Erythroblast (primary cell): ENCODE data around the gene LIG3.
"Not testable (repeated sequence)": the region's sequence is repeated elsewhere in the genome, so short reads cannot be mapped to it uniquely, and the experiment has no call there.

Experiments used
- DNase-seq, 2 experiments: peaks; one replicate each; lab custom pipeline; 2025; lab: John Stamatoyannopoulos, UW
- GATA1 ChIP-seq: IDR thresholded peaks from 2 replicates; pipeline ENCODE4 v1.6.1; 2011; ENCODE audit warnings: low read depth, mild to moderate bottlenecking, control low read depth, low read length, moderate library complexity
- POLR2A ChIP-seq: IDR thresholded peaks from 2 replicates; pipeline ENCODE4 v1.6.1; 2011; ENCODE audit warnings: mild to moderate bottlenecking, low read length

LIG3 gene

DNA sequence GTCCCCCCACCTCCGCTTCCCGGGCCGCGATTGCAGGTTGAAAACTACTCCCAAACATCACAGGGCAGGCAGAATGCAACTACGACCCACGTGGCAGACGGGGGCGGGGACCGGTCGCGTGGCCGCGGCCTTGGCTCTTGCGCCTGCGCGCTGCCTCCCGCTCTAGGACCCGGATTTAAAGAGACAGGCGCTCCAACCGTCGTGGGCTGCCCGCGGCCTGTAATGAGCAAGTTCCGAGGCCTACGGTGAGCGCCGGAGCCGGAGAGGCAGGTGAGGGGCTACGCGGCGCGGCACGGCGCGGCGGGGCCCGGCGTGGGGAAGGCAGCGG, at the start of gene LIG3:
TSS of gene LIG3 (plus strand) at position 160 of the 328 bp plus-strand sequence. CDS start 2,494 bp downstream, outside the sequence.
- DNase-seq: peak; percentile 93 to 95
- TF ChIP-seq POLR2A (peak; percentile 74), GATA1 (no peak)

DNA sequence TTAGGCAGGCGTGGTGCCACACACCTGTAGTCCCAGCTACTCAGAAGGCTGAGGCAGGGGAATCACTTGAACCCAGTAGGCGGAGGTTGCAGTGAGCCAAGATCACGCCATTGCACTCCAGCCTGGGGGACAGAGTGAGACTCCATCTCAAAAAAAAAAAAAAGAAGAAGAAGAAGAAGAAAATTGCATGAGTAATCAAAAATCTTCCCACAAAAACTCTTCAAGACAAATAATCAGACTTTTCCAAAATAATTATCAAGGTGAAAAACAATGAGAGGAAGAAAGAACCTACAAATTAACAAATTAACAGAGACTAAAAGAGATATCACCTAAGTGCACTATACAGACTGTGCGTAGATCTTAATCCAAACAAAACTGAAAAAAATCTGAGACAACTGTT, 29.5 kb upstream of the LIG3 start:
- DNase-seq: not testable (repeated sequence)

DNA sequence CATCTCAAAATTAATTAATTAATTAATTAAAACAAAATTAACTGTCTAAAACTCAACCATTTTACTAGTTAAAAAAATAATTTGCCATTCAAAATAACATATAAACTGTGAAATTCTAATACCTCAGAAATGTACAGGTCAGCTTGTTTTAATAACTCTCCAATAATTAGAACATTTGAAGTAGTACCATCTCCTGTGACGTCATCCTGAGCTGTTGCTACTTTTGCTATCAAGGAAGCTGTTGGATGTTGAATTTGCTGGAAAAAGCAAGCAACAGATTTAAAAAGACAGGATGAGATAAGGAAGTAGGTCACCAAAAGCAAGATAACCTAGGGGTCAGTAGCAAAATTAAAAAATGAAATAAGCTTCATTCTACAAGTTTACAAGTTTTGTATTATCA, 21.9 kb upstream of the LIG3 start:
- TF ChIP-seq POLR2A: no peak
- TF ChIP-seq GATA1: no peak

DNA sequence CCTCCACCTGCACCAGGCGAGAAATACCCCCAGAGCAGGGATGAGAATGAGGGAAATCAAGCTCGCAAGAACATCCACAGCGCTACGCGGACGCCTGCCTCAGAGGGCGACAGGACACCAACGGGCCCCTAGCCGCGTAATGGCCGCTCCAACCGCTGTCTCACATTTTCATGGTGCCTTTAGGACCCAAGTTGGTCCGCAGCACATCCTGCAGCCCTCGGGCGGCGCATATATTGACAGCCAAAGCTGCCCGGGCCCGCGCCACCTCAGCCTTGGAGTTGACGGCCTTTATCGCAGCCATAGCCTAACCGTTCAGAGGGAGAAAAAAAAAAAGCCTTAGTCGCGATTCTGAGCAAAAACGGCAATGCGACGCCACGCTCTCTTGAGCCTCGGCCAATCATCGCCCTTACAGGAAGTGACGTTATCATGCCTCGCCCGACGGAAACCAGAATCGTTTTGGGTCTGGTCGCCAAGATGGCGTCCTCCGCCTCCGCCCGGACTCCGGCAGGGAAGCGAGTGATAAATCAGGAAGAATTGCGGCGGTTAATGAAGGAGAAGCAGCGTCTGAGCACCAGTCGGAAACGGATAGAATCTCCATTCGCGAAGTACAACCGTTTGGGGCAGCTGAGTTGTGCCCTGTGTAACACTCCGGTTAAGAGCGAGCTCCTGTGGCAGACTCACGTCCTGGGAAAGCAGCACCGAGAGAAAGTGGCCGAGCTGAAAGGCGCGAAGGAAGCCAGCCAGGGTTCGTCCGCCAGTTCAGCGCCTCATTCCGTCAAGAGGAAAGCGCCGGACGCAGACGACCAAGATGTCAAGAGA, 19.0 kb upstream of the LIG3 start, which contains the start of the genes CCT6B and ZNF830:
TSS of gene CCT6B (minus strand) at position 368 of the 819 bp plus-strand sequence. CDS start at position 301, 67 bp downstream.
TSS of gene ZNF830 (plus strand) at position 448 of the 819 bp plus-strand sequence. CDS start at position 475, 27 bp downstream.
- DNase-seq: peak; percentile 97
- TF ChIP-seq GATA1 (no peak), POLR2A (peak; percentile 98)

More for the DNA sequence above, 21.9 kb upstream of the LIG3 start:
- no peak for DNase-seq

DNA sequence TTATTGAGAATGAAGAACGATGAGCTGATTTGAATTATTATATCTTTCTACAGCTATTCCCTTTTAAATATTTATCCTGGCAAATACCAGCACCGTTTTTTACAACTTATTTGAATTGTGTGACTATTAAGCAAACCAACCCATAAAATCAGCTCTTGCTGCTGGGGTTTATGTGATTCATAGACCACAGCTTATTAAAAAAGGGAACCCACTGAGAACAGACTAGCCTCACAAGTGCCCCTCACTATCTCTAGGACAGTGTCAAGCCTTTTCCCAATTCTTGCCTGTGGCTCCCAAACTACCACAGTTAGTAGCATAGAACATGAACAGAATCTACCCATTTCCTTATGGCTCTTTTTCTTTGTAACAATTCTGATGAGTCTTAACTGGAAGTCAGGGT, 6.1 kb upstream of the LIG3 start:
- DNase-seq: no peak
- TF ChIP-seq GATA1: no peak
- TF ChIP-seq POLR2A: no peak

DNA sequence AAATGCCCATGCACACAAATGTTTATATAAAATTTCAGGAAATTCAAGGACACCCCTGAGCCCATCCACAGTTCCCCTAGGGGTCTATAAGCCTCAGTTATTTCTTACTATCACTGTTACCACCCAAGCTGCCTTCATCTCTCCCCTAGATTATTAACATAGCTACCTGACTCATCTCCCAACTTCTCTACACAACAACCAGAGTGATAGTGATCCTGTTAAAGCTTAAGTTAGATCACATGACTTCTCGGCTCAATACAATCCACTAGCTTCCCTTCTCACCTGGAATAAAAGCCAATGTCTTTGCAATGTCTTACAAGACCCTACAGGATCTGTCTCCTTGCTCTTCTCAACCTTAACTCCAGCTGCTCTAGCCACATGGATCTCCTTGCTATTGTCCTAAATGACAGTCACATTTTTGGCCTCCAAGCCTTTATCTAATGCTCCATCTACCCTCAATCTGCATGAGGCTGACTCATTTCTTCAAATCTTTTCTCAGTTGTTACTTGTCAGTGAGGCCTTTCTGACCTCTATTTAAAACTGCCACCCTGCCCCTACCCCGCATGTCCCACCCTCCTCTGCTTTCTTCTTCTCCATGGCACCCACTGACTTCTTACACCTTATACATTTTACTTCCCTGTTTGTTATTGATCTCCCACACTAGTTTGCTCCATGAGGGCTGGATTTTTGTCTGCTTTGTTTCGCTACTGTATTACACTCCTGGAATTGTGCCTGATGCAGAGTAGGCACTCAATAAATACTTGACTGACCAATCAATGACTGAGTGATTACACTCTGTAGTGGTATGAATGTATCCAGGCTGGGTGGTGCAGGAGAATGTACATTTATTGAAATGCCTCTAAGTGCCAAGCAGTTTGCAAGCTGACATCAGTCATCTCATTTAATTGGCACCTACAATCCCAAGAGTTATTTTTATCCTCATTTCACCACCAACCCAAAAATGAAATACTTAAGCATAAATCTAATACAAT, 5.2 kb upstream of the LIG3 start:
- TF ChIP-seq POLR2A: no peak
- TF ChIP-seq GATA1: no peak
- DNase-seq: no peak

DNA sequence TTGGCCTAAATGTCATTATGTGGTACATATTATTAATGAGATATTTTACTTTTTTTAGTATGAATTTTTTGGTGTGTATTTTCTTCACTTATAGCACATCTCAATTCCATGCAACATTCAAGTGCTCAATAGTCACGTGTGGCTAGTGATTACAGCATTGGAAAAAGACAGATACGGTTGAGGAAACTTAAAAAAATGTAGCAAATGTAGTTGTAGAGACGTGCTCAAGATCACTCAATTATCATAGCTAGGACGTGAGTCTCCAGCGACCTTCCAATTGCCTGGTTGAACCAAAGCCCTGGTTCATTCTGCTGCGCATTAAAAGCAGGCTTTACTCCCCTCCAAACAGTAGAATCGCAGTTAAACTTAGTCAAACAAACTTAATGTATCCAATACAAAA, 1.2 kb upstream of the LIG3 start:
- TF ChIP-seq GATA1: no peak
- DNase-seq: no peak

DNA sequence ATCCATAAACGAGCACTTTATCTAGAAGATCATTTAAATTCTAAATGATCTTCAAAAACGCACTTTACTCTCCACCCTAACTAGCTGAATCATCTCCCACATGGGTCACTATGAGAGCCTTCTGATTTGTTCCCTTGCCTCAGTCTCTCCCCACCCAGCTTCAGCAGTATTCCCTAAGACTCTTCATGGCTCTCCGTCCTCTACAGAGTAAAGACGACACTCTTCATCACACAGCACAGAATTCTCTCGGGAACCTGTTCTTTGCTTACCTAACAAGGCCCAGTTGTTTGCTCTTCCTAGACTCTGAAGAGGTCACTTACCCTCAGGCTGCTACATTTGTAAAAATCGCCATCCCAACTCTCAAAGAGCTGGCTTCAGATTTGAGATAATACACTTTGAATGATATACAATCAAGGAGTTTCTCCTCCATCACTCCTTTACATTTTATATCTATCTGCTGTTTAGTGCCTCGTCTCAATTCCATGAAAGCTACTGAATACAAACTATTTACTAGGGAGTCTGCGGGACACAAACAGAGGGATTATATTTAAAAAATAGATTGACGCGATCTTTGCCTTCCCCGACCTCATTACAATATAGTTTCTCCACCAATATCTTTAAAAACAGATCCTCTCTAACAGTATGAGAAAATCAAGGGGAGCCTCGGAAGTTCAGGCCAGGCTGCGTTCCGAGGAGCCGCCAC, 511 bp upstream of the LIG3 start:
- TF ChIP-seq GATA1 (no peak), POLR2A (no peak)
- peak in 1 of 2 experiments; percentile 28 for DNase-seq

DNA sequence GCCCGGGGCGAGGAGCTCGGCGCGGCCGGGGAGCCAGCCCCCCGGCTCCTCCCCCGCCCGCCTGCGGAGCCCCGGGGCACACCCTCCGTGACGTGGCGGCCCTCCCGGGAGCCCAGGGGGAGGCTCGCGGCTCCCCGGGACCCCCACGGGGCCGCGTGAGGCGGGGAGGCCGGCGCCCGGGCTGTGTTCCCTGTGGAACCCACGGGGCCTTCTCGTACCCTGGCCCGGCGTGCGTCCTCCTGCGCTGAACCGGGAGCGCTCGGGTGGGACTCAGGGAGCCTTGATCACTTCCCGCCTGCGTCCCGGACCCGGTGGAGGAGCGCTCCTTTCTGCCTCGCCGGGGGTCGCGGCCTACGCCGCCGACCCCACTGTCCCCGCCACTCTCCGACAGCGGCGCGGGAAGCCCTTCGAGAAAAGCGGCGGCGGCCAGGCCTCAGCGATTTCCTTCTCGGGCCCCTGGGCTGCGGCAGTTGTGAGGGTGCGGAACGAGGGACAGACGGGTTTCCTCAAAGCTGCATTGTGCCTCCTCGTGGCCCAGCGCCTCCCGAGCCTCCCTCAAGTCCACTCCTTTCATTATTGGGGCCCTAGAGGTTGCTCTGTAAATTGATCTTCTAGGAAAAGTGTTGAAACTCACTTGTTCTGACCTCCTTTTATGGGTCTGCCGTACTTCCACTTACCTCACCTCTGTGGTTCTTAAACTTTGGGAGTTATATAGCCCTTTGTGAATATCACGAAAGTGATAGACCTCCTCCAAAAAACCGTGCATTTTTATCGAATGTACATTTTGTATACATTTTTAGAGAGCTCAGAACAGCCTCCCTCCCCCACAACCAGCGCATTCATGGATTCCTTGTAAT, 597 bp downstream of the LIG3 start:
- DNase-seq: peak; percentile 89 to 91
- no peak for TF ChIP-seq GATA1
- peak; percentile 68 for TF ChIP-seq POLR2A

DNA sequence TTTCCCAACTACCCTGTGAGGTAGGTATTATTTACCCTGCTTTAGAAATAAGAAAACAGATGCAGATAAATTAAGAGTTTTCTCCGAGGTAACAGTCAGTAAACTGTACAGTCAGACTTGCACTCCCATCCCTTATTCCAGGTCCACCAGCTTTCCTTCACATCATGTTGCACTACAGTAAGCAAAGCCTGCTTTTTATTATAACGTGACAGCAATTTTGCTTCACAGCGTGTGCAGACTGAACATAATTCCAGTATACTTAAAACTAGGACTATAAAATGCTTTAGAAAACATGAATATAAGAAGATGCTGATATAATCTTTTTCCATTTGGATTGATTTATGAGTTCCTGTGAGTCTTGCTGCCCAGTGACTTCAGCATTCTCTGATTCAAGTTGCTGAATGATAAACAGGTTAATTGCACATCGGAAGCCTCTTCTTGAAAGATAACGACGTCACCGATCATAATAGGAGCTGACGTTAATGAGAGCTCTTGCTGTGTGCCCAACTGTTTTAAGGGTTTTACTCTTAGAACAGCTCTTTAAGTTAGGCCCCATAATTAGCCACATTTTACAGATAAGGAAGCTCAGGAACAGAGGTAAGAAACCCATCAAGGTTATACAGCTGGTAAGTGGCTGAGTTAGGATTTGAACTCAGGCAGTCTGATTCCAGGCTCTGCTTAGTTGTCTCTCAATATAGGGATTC, 1.4 kb downstream of the LIG3 start:
- peak; percentile 75 to 81 for DNase-seq
- TF ChIP-seq GATA1 (no peak), POLR2A (no peak)

DNA sequence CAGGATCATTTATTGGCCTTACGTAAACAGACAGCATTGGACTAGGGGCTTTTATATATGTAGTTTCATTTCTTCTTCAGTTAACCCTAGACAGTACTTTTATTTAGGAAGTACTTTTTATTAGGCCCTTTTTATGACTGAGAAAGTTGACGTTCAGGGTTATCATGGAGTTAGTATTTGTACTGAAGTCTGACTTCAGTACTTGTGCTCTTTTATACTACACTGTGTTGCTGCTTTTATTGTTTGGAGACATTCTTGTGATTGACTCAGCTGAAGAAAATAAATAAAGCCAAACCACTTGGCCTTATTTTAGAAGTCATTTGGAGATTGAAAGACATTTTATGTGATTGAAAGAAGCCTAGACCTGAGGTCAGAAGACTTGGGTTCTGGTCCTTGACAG, 6.9 kb downstream of the LIG3 start:
- no peak for DNase-seq
- no peak for TF ChIP-seq GATA1
- TF ChIP-seq POLR2A: no peak

DNA sequence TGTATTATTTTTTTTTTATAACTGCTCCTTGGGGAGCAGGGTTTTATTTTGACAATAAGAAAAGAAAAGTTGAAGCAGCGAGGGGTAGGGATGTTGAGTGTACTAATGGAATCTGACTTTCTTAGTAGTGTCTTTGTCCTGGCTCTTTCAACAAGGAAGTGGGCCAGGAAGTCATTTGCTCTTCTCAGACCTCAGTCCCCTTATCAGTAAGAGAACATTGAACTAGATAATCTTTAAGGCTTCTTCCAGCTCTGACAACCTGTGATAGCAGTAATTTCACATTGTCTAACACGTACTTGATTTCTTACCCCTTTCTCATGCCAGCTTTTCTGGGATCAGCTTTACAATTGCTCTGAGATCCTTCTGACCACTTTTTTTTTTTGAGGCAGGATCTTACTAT, 8.3 kb downstream of the LIG3 start:
- DNase-seq: peak; percentile 25 to 75
- TF ChIP-seq POLR2A (no peak), GATA1 (no peak)
